Middle frontal gyrus (tissue), 1 donor: ENCODE data around the gene COPG2.
"Not testable (repeated sequence)": the region's sequence is repeated elsewhere in the genome, so short reads cannot be mapped to it uniquely, and the experiment has no call there.

Experiments
- DNase-seq: peaks from one replicate; pipeline ENCODE4 v3.0.0-alpha.2; 2015; ENCODE audit warnings: low spot score; ENCODE audit errors: extremely low spot score

Gene COPG2, protein sequence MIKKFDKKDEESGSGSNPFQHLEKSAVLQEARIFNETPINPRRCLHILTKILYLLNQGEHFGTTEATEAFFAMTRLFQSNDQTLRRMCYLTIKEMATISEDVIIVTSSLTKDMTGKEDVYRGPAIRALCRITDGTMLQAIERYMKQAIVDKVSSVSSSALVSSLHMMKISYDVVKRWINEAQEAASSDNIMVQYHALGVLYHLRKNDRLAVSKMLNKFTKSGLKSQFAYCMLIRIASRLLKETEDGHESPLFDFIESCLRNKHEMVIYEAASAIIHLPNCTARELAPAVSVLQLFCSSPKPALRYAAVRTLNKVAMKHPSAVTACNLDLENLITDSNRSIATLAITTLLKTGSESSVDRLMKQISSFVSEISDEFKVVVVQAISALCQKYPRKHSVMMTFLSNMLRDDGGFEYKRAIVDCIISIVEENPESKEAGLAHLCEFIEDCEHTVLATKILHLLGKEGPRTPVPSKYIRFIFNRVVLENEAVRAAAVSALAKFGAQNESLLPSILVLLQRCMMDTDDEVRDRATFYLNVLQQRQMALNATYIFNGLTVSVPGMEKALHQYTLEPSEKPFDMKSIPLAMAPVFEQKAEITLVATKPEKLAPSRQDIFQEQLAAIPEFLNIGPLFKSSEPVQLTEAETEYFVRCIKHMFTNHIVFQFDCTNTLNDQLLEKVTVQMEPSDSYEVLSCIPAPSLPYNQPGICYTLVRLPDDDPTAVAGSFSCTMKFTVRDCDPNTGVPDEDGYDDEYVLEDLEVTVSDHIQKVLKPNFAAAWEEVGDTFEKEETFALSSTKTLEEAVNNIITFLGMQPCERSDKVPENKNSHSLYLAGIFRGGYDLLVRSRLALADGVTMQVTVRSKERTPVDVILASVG

GRCh38 chr7:130668258-130669084 is at the start of gene COPG2:
TSS of gene COPG2 (minus strand) at chr7:130668748. CDS start at chr7:130668668, 80 bp downstream.
- DNase-seq = peak; percentile 76

GRCh38 chr7:130712416-130712815 is 43.9 kb upstream of the COPG2 start:
- no peak for DNase-seq

DNA sequence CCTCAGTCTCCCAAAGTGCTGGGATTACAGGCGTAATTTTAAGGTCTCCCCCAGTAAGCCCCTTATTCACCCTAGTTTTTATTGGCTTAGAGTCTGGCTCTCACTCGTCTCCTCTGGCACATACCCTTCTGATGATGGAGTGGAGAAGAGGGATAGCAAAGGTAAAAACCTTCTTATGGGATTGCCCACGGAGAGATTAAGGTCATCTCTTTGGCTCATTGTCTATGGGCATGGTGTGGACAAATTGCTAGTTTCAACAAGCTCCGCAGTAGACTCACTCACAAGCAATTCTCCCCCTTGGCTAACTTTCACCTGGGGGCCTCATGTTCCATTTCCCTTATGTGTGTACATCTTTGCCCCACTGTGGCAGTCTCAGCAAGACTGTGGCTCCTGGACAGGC is 40.2 kb upstream of the COPG2 start:
- no peak for DNase-seq

- no peak for DNase-seq
These were observed 39.5 kb upstream of the COPG2 start for GRCh38 chr7:130708001-130708400.

GRCh38 chr7:130703851-130704250 is 35.3 kb upstream of the COPG2 start:
- no peak for DNase-seq

DNA sequence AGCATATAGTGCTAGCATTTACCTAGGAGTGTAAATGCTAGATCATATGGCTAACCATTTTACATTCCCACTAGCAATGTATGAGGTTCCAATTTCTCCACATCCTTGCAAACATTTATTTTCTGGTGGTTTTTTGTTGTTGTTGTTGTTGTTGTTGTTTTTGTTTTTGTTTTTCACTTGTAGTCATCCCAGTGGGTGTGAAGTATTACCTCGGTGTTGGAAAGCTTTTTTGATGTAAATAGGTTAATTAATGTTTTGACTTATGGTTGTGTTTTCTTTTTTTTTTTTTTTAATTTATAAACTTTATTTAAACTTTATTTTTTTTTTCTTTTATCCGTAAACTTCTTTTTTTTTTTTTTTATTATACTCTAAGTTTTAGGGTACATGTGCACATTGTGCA is 33.1 kb upstream of the COPG2 start:
- no peak for DNase-seq

GRCh38 chr7:130700760-130701159 is 32.2 kb upstream of the COPG2 start:
- no peak for DNase-seq

- no peak for DNase-seq
These were observed 31.1 kb upstream of the COPG2 start for GRCh38 chr7:130699686-130700085.

GRCh38 chr7:130697820-130698219 is 29.3 kb upstream of the COPG2 start:
- DNase-seq = no peak

DNA sequence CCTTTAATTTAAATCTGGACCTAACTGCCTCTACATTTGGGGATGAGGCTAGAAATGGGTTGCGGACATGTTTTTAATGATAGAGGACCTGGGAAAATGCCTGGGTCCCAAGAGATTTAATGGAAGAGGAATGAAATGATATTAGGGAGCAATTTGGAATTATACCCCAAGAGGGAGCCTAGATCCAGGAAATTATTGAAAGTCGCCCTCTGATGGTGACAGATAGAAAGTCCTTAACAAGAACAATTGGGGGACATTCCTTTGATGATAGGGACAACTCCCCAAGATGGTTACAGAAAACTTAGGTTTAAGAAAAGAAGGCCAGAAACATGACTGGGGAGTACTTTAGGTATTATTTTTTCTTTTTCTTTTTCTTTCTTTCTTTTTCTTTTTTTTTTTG is 27.3 kb upstream of the COPG2 start:
- no peak for DNase-seq

- not testable (repeated sequence) for DNase-seq
These were observed 23.8 kb upstream of the COPG2 start for GRCh38 chr7:130692396-130692795.

- DNase-seq = no peak
These were observed 21.1 kb upstream of the COPG2 start for GRCh38 chr7:130689683-130690082.

- DNase-seq = no peak
These were observed 14.5 kb upstream of the COPG2 start for GRCh38 chr7:130683026-130683425.

DNA sequence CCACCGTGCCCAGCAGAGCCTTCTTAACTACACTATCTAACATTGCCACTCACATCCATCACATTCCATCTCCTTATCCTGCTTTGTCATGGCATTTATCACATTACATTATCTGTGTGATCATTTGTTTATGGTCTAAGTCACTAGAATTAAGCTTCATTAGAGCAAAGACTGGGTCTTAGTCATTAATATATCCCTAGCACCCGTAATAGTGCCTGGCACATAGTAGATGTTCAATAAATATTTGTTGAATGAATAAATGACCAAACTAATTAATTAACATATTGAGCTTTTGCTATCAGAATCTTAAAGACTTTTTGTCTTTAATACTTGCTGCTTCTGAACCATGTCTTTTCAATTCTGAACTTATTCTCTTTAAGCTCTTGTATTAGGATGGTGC is 5.9 kb upstream of the COPG2 start:
- no peak for DNase-seq

DNA sequence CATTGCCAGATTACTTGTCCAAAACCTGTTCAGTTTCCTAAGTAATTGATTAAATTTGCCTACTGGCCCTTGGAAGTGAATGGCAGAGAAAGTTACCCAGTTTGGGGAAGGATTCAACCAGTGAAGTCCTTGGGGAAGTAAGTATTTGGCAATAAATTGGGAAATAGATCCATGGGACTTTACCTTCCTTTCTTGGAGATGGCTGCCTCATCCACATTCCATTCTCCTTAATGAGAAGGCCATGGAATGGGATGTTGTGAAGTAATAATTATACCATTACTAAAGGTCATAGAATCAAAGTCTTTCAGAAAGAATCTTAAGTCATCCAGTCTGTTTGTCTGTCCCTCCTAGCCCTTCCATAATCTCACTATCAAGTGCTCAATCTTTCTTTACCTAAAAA is 4.5 kb upstream of the COPG2 start:
- DNase-seq = no peak

DNA sequence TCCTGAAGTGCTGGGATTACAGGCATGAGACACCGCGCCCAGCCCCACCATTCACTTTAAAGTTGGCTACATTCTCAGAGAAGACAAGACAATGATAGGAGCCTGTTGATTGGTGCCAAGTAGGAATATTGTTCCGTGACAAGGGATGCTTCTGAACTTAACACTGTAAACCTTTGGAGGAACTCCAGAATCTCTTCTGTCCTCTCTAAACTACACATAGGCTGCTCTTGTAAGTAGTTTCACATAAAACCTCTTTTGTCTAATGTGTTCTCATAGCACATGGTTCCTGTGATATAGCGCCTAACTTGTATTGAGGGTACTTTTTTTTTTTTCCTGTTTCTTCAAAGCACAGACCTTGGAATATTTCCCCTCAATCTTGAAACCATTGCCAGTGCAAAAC is 3.6 kb upstream of the COPG2 start:
- DNase-seq = no peak

DNA sequence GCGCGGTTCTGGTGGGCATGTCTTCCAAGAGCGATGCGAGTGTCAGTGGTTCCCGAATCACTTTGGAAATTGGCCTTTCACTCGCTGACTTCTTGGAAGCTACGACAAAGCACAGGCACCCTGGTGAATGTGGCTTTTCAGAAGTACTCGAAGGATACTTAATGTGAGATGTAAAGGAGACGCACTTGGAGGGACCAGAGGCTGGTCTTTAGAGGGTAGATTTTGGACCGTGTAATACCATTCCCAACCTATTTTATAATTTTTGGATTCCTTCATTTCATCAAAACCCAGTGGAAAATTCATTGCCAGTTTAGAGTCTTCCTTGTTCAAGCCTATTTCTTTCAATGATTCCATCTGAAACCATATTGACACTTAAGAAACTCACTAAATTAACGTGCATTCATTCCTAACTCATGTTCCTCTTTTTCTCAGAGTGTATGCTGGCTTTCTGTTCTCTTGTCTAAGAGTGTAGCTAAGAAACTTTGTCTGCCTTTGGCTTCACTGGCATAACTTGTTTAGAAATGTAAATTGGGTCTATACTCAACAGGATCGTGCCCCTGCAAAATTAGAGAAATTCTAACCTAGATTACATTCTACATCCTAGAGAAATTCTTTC is 645 bp upstream of the COPG2 start:
- no peak for DNase-seq

- DNase-seq = no peak
These were observed 823 bp downstream of the COPG2 start for GRCh38 chr7:130667593-130668257.

- DNase-seq = no peak
These were observed 6.1 kb downstream of the COPG2 start for GRCh38 chr7:130662426-130662825.

DNA sequence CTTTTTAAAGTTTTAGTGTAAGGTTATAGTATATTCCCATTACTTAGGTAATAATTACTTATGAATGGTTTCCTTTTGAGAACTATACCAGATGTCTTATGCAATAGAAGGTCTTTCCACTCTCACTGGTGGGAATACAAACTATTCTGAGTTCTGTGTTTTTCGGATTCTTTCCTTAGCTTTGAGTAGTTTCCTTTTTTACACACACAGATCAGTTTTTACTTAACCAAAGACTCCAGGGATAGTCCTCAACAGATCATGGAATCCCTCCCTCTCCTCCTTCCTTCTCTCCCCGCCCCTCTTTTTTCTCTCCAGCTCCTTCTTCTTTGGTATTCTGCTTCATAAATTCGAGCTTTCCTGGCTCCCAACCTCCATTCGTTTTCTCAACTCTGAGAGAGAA is 13.3 kb downstream of the COPG2 start:
- DNase-seq = no peak

- no peak for DNase-seq
These were observed 13.7 kb downstream of the COPG2 start for GRCh38 chr7:130654850-130655249.
